Measurements from ENCODE around the gene ZFYVE1.
"Not testable (repeated sequence)": the region's sequence is repeated elsewhere in the genome, so short reads cannot be mapped to it uniquely, and the experiment has no call there.

The ZFYVE1 gene

DNA sequence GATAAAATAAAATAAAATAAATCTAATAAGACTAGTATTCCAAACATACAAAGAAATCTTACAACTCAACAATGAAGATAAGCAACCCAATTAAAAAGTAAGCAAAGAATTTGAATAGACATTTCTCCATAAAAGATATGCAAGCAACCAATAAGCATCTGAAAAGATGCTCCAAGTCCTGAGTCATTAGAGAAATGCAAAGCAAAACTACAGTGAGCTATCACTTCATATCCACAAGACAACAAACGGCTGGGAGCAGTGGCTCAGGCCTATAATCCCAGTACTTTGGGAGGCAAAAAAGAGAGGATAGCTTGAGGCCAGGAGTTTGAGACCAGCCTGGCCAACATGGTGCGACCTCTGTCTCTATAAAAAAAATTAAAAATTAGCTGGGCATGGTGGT, 26.8 kb downstream of the ZFYVE1 start:
- no peak for DNase-seq (ENCODE audit: low spot score)

DNA sequence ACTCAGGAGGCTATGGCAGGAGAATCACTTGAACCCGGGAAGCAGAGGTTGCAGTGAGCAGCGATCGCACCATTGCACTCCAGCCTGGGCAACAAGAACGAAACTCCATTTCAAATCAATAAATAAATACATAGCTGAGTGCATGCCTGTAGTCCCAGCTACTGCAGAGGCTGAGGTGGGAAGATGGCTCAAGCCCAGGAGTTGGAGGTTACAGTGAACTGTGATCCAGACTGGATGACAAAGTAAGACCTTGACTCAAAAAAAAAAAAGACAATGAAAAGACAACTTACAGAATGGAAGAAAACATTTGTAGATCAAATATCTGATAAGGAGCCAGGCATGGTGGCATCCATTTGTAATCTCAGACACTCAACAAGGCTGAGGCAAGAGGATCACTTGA, 27.6 kb downstream of the ZFYVE1 start:
- DNase-seq (ENCODE audit: low spot score), result no peak

DNA sequence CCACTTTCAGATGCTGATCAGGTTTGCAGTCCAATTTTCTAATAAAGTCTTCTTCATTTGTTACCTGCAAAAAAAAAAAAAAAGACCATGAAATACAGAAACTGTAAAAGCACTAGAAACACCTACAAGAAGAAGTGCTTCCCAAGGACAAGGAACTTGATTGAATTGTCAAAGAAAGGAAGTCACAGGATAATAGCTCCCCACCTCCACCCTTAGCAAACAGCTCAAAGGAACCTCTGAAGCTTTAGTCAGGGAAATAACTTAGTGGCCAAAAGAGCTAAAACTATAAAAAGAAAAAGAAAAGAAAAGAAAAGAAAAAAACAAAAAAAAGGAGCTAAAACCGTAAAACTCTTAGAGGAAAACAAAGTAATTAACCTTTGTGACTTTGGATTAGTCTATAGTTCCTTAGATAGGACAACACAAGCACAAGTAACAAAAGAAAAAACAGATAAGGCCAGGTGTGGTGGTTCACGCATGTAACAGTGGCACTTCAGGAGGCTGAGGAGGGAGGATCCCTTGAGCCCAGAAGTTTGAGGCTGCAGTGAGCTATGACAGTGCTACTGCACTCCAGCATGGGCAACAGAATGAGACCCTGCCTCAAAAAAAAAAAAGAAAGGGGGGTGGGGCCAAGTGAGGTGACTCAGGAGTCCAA, 28.5 kb downstream of the ZFYVE1 start:
- no peak for DNase-seq (ENCODE audit: low spot score)

DNA sequence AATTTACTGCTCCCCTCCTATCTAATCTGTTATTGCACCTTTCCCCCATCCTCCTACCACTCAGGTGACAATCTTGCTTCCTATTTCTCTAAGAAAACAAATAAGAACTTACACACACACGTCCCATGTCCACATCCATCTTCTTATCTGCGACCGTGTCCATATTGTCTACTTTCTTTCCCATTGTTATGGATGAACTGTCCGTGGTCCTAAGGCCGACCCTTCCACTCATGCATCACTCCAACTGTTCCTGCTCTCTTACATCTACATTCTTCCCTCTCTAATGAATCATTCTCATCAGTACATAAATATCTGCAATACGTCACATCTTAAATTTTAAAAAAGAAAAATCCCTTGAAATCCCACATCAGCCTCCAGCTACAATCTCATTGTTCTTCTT, 30.0 kb downstream of the ZFYVE1 start:
- DNase-seq (ENCODE audit: low spot score), result no peak

DNA sequence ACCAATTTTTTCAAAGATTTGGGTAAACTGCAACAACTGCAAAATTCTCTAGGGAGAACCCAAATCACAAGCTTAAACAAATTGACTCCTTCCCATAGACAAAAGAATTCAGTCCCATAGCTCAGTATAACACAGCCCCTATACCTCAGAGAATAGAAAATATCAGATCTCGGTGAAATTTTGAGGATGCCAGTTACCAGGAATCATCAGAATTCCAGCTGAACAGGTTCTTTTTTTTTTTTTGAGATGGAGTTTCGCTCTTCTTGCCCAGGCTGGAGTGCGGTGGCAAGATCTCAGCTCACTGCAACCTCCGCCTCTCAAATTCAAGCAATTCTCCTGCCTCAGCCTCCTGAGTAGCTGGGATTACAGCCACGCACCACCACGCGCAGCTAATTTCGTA, 36.7 kb downstream of the ZFYVE1 start:
- no peak for DNase-seq (ENCODE audit: low spot score)

DNA sequence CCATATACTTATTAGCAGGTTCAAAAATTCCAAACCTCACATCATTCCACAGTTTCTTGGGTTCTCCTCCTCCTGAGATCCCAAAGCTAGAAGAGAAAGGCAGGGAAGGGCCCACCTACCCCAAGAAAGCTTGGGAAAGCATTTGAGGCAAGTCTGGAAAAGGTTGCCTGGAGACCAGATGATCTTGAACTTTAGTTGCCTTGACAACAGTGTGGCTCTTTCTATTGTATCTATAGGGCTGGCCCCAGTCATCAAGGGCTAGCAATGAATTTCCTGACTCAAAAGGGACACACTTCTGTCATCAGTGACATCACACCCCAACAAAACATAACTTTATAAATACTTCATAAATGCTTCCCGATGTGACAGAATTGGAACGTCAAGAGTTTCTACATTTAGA, 40.0 kb downstream of the ZFYVE1 start:
- DNase-seq (ENCODE audit: low spot score), result no peak

DNA sequence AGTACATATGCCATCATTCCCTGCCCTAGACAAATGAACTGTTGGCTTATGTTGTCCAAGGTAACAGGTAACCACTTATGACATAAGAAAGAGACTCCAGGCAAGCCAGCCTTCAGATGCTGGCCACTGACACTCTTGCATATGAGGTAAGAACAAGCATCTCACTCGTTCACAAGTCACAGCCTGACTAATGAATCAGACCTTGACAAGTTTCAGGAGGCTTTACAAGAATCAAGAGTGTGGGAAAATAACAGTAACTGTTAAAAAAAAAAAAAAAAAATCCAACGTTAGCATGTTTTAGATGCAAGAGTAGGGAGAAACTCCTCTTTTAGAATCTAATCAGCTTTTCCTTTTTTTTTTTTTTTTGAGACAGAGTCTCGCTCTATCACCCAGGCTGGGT, 40.7 kb downstream of the ZFYVE1 start:
- DNase-seq (ENCODE audit: low spot score), result no peak

DNA sequence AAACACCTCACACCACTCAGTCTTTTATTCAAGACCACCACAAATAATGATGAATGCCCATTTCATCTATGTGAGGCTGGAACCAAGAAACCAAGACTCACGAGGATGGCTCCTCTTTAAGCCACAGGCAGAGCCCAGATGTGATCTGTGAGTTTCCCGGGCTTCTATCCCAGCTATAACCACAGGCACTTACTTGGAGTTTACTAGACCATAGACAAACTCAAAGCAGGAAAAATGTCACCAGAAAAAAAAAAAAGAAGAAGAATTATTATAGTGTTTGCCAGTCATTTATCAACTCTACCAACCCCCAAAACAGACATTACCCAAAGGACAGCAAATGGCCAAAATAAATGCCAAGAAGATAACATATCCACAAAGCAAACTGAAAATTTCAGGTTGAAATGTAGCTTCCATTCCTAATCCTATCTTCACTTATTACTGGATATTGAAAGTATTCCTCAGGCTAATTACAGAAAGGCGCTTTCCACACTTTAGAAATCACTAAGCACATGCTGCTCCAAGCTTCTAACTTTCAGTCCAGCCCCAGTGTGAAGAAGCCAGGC, 44.7 kb downstream of the ZFYVE1 start:
- no peak for DNase-seq (ENCODE audit: low spot score)

DNA sequence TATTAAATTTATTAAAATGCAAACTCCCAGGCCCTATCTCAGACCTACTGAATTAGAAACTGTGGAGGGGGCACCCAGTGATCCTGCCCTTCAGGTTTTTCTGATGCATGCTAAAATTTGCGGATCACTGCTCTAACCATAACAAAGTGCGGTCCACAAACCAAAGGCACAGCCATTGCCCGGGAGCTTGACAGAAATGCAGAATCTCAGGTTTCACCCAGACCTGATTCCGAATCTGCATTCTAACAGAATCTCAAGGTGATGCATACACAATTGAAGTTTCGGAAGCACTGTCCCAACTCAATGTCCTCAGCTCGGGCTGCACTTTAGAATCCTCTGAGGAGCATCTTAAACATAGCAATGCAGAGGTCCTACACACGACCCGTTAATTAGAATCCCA, 46.0 kb downstream of the ZFYVE1 start:
- DNase-seq (ENCODE audit: low spot score), result no peak

DNA sequence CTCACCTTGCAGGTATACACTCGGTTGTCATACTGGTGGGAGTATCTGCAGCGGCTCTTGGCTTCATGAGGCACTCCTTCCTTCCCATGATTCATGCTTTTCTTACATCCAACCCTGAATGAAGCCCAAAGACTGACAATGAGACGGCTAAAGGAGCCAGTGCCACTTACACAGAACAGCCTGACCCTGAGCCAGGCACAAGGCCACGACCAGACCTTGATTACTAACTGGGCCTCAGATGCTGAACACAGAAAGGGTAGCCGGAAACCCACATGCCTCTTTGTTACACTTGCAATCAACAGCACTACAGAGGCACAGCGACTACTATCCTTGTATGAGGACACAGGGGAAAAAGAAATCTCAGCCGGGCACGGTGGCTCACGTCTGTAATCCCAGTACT, 48.0 kb downstream of the ZFYVE1 start:
- no peak for DNase-seq (ENCODE audit: low spot score)

DNA sequence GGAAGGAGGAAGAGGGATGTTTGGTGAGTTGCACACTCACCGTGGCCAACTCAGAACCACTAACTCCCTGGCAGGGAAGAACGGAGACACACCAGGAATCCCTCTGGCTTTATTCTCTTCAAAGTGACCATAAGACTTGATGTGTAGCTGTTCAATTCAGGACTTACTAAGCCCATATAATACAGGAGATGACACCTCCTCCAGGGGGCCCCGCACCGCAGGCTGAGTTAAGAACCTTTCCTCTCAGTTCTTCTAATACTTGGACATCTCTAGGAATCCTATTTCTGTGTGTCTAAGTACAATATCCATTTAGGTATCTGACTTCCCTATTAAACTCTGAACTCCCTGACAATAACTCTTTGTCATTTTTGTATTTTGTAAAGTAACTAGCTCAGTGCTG, 51.1 kb downstream of the ZFYVE1 start:
- DNase-seq (ENCODE audit: low spot score), result no peak

DNA sequence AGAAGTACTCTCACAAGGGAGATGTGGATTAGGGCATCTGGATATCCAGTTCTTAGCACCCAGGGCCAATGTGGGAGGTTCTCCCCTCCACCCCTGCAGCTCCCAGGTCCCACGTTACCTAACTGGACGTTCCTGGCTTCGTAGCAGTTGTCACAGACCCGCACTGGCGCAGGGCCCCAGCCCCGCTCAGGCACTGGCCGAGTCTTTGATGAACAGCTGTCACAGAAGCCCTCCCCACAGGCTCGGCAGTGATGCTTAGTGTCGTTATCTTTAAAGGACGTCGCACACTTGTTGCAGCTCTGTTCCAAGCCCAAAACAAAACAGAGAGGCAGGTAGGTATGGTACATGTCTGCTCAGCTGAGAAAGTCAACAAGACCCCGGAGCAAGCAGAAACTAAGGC, 52.2 kb downstream of the ZFYVE1 start:
- no peak for DNase-seq (ENCODE audit: low spot score)

DNA sequence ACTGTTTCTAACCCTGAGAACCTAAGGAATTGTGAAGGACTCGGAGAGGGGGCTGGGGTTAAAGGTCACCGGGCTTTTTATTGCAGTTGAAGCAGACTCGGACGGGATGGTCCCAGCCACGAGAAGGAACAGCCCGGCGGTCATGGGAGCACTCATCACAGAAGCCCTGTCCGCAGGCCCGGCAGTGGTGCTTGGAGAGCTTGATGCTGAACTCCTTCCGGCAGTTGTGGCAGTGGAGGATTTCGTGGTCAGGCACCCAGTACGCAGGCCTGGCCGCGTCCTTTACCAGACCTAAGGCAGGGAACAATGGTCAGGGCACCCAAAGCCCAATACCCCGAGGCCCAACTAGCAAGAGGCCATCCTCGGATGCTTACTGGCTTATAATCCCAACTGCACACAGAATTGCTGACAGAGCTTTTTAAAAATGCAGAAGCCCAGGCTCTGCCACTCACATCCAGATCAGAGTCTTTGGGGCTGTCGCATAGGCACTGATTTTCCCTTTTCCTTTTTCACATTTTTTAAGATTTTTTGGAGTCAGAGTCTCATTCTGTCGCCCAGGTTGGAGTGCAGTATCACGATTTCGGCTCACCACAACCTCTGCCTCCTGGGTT, 56.0 kb downstream of the ZFYVE1 start:
- no peak for DNase-seq (ENCODE audit: low spot score)

DNA sequence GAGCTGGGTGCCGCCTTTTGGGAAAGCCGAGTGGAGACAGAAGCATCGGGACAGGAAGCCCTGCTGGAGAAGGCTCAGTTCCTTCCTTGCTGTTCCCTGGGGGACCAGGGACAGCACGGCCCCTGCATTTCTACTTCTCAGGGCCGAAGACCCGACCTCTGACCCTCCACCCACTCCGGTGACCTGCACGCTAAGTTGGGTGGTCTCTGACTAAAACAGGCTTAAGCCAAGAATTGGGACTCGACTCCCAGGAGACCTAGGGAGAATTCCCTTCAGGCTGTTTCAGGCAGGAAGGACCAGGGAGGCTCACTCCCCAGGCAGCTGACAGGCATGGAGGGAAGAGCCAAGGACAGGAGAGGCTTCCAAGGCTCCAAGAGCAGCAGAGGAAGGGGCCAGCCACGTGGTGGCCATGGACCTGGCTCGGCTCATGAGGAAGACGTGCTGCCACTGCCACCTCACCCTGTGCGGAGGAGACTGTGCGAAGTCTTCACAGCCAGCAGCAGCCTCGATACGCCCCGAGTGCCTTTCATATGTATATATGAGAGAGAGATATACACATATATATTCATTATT, 56.8 kb downstream of the ZFYVE1 start:
- no peak for DNase-seq (ENCODE audit: low spot score)

DNA sequence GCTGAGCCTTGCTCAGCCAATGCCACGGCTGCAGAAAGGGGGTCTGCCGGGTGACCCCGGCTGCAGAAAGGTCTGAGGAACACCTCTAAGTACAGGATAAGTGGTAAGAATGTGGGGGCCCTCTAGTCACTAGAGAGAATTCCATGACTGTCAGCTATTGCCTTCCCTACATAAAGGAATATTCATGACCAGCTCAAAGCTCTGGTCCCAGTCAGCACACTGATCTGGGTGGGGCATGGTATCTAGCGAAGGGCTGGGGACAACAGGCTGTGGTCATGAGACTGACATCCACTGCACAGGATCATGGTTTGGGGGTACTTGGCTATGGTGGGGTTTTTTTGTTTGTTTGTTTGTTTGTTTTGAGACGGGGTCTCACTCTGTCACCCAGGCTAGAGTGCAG, 58.6 kb downstream of the ZFYVE1 start:
- DNase-seq (ENCODE audit: low spot score), result no peak

DNA sequence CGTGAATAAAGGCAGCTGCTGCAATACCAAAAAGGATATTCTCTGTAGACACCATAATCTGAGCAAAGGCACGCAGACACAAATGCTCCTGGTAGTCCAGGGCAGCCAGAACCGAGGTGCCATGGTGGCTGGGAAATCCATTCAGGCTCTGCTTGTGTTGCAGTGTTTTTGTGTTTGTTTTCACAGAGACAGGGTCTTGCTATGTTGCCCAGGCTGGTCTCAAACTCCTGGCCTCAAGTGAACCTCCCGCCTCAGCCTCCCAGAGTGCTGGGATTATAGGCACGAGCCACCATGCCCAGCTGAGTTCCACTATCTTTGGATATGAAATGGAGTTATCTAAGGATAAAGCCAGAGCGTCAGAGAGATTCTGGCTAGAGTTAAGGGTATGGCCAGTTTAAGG, 60.9 kb downstream of the ZFYVE1 start:
- no peak for DNase-seq (ENCODE audit: low spot score)

DNA sequence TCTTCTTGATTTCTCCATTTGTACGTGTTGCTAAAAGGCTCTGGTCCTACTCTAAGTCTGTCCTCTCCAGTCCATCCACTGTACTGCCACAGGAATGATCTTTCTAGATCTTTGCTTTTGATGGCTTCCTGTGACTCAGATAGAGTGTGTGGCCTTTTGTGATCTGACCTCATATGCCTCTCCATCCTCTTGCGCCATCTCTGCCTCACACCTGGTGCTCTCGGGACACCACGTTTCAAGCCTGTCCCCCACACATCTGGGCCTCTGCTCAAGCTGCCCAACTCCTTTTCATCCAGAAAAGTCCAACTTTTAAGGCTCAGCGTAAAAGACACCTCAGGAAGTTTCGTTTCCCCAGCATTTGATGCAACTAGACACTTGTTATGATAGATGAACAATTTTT, 61.7 kb downstream of the ZFYVE1 start:
- DNase-seq (ENCODE audit: low spot score), result peak; percentile 33

DNA sequence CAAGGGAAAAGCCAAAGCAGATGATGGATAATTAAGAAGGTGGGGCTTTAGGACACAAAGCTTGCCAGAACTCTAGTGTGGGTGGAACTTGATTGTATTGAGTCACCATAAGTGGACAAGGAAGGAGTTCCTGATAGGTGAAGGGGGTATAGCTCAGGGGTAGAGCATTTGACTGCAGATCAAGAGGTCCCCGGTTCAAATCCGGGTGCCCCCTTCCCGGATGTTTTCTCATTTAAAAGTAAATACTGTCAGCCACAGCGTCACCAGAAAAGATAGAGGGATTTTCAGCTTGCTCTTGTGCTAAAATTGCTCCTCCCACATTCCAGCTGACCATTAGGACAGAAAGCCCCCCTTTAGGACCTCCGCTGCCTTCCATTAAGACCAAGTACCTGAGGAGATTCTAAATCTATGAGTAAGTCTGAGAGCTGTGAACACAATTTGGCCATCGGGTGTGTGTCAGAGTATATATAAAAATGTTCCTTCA, 64.0 kb downstream of the ZFYVE1 start:
- peak; percentile 85 for DNase-seq (ENCODE audit: low spot score)

DNA sequence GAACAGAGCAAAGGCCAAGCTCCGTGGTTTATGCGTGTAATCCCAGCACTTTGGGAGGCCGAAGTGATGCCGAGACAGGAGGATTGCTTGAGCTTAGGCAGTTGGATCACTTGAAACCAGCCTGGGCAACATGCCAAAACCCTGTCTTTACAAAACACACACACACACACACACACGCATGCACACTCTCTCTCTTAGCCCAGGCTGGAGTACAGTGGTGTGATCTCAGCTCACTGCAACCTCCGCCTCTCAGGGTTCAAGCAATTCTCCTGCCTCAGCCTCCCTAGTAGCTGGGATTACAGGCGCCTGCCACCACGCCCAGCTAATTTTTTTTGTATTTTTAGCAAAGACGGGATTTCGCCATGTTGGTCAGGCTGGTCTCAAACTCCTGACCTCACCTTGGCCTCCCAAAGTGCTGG, 64.6 kb downstream of the ZFYVE1 start:
- DNase-seq (ENCODE audit: low spot score), result not testable (repeated sequence)

DNA sequence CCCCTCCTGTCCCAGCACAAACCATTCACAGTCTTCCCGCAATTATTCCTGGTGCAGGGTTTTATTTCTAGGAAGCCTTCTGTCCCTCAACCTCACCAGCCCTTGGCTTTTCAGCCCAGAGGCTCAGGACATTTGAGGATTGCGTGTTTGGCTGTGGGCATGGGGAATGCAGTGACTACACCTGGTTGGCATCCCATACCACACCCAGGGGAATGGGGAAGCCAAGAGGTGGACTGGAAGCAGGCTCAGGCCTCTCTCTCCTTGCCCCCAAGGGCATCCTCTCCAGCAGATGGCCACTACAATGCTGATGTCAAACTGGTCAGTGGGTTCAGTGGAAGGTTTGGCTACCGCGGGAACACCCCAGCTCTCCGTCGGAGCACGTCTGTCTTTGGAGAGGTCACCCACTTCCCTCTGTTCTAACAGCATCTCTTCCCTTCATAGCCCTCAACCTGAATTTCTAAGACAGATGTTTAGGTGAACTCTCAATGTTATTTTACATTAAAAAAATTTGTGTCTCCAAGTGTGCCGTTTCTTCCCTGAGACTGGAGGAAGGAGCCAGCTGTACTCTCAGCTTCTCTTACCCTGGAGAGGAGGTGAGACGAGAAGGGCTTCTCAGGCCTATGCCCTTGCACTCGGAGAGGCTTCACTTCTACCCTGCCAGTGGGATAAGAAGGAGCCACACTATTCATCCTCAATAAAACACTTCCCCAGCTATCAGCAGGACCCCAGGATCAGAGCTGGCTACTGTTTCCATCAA, 65.1 kb downstream of the ZFYVE1 start:
- DNase-seq (ENCODE audit: low spot score), result peak; percentile 47

DNA sequence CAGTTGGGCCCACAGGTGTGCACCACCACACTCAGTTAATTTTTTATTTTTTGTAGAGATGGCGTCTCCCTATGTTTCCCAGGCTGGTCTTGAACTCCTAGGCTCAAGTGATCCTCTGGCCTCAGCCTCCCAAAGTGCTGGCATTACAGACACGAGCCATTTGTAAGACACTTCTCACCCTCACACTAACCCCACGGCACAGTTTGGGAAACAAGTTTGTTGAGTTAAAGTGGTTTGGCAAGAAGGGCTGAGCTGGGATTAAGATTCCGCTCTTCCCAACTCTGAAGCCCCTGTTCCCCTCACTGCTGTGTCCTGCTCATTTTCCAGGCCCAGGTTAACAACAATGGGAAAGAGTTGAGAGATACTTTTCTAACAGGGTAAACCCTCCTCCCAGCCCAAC, 65.9 kb downstream of the ZFYVE1 start:
- DNase-seq (ENCODE audit: low spot score), result not testable (repeated sequence)

DNA sequence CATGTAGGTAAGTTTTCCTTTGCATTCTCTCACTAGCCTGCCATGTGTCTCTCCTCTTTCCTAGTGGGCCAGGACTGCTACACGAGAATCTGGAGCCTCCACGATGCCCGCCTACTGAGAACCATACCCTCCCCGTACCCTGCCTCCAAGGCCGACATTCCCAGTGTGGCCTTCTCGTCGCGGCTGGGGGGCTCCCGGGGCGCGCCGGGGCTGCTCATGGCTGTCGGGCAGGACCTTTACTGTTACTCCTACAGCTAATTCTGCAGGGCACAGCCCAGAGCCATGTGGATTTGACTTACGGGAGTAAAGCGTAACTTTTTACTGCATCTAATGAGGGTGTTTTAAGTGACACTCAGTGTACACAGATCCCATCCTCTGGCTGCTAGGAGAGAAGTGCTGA, 68.4 kb downstream of the ZFYVE1 start:
- no peak for DNase-seq (ENCODE audit: low spot score)

DNA sequence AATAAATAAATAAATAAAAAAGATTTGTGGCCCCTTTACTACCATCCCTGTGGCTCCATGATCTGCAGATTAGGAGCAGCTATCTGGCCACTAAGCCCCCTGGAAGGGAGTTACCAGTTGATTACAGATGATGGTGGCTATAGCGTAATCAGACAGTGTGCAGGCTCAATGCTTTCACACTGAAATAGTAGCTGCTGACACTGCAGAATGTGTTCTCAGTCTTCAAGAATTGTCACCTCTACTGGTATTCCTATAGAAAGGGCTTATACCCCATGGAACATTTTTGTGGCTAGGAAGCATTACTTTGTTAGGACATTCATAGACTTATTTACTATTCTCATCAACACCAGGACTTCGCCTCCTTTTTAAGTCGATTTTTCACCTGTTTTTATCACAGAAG, 69.7 kb downstream of the ZFYVE1 start:
- no peak for DNase-seq (ENCODE audit: low spot score)

Measured in AG08396 (cell line).